HepG2 (cell line): ENCODE measurements around the gene RHBDD3. TPM values are rescaled to one million over a fixed set of nuclear protein-coding genes. Genes with fewer than 3 reads are reported as not detected.
A peak's percentile ranks its signal among the peaks of the same experiment; 100 is the strongest.

Experiments
- FOXA3 ChIP-seq: IDR thresholded peaks from 2 replicates; pipeline ENCODE4 v1.6.1; 2016; ENCODE audit warnings: missing genetic modification reagents, missing compliant biosample characterization
- HBP1 ChIP-seq: IDR thresholded peaks from 2 replicates; pipeline ENCODE4 v1.6.1; 2016; ENCODE audit warnings: low read depth, control low read depth
- HNF1B ChIP-seq: sonication (generic); formaldehyde crosslinking; IDR thresholded peaks from 2 replicates; pipeline ENCODE4 v1.5.1; 2020; ENCODE audit warnings: mild to moderate bottlenecking, moderate library complexity, missing genetic modification reagents
- IRF9 ChIP-seq: sonication (generic); formaldehyde crosslinking; IDR thresholded peaks from 2 replicates; pipeline ENCODE4 v1.8.0; 2022; ENCODE audit warnings: missing genetic modification reagents, mild to moderate bottlenecking, borderline replicate concordance
- NBN ChIP-seq: fragments of 450-650 bp; conservative IDR thresholded peaks from 2 replicates; pipeline ENCODE4 v1.6.1; 2017
- NCOA1 ChIP-seq: sonication (generic); formaldehyde crosslinking; IDR thresholded peaks from 2 replicates; pipeline ENCODE4 v1.9.0; 2021; ENCODE audit warnings: missing genetic modification reagents
- PAX8 ChIP-seq: sonication (generic); formaldehyde crosslinking; IDR thresholded peaks from 2 replicates; pipeline ENCODE4 v1.8.0; 2022; ENCODE audit warnings: mild to moderate bottlenecking, missing genetic modification reagents, borderline replicate concordance
- PAXIP1 ChIP-seq: sonication (generic); formaldehyde crosslinking; conservative IDR thresholded peaks from 2 replicates; pipeline ENCODE4 v1.4.0; 2020; ENCODE audit warnings: mild to moderate bottlenecking, missing genetic modification reagents, moderate library complexity
- PLSCR1 ChIP-seq: sonication (generic); formaldehyde crosslinking; IDR thresholded peaks from 2 replicates; pipeline ENCODE4 v1.5.0; 2020; ENCODE audit warnings: missing genetic modification reagents, mild to moderate bottlenecking, borderline replicate concordance
- SP2 ChIP-seq: sonication (generic); formaldehyde crosslinking; IDR thresholded peaks from 2 replicates; pipeline ENCODE4 v1.5.1; 2020; ENCODE audit warnings: mild to moderate bottlenecking, missing genetic modification reagents
- SRSF4 ChIP-seq: fragments of 200-400 bp; formaldehyde crosslinking; IDR thresholded peaks from one replicate; pipeline ENCODE4 v1.6.1; 2018; ENCODE audit warnings: mild to moderate bottlenecking, low read depth, low read length, moderate library complexity; ENCODE audit not compliant: poor library complexity, severe bottlenecking
- TBL1XR1 ChIP-seq: fragments of 150-350 bp; IDR thresholded peaks from 2 replicates; pipeline ENCODE4 v1.6.1; 2014; ENCODE audit warnings: borderline replicate concordance, low read length; ENCODE audit not compliant: partially characterized antibody
- TEAD2 ChIP-seq: sonication (generic); formaldehyde crosslinking; IDR thresholded peaks from 2 replicates; pipeline ENCODE4 v1.9.0; 2021; ENCODE audit warnings: missing genetic modification reagents
- TEAD3 ChIP-seq: optimal IDR thresholded peaks from 2 replicates; pipeline ENCODE3; 2016; ENCODE audit warnings: borderline replicate concordance
- TRIM24 ChIP-seq: sonication (generic); formaldehyde crosslinking; IDR thresholded peaks from 2 replicates; pipeline ENCODE4 v1.8.0; 2022; ENCODE audit warnings: mild to moderate bottlenecking, missing genetic modification reagents
- U2AF2 ChIP-seq: fragments of 200-400 bp; formaldehyde crosslinking; IDR thresholded peaks from 2 replicates; pipeline ENCODE4 v1.6.1; 2017; ENCODE audit warnings: low read depth, mild to moderate bottlenecking, low read length
- ZNF550 ChIP-seq: sonication (generic); formaldehyde crosslinking; IDR thresholded peaks from 2 replicates; pipeline ENCODE4 v1.4.0; 2020; ENCODE audit warnings: mild to moderate bottlenecking, missing genetic modification reagents, borderline replicate concordance
- ZNF562 ChIP-seq: sonication (generic); formaldehyde crosslinking; IDR thresholded peaks from 2 replicates; pipeline ENCODE4 v1.8.0; 2022; ENCODE audit warnings: missing genetic modification reagents, borderline replicate concordance
- ZNF761 ChIP-seq: sonication (generic); formaldehyde crosslinking; conservative IDR thresholded peaks from 2 replicates; pipeline ENCODE4 v1.4.0; 2020; ENCODE audit warnings: mild to moderate bottlenecking, missing genetic modification reagents
- ZSCAN30 ChIP-seq: sonication (generic); formaldehyde crosslinking; IDR thresholded peaks from 2 replicates; pipeline ENCODE4 v1.5.0; 2020; ENCODE audit warnings: mild to moderate bottlenecking, missing genetic modification reagents
- polyA plus RNA-seq, 8 experiments: library from polyadenylated mRNA; depleted of rRNA in 3 of 8; stranded (reverse) in 7 of 8; unstranded in 1 of 8; fragments of >200 nt; fragmentation: Illumina TruSeq in 4 of 8; extraction: Trizol in 4 of 8; gene quantifications; 2 replicates each; pipeline versions ENCODE4 v1.2.1 to v1.2.3, GENCODE V29; 2011 to 2016; ENCODE audit warnings: low read depth in 4 of 8, missing spikeins in 1 of 8, mixed read lengths in 1 of 8; ENCODE audit not compliant: insufficient read depth in 1 of 8
- total RNA-seq, 5 experiments: library from RNA; depleted of rRNA; stranded (reverse); fragments of >200 nt; fragmentation: Illumina TruSeq; extraction: Trizol; gene quantifications; 2 replicates each; pipeline ENCODE4 v1.2.3, GENCODE V29; 2016; ENCODE audit warnings: low read depth in 1 of 5

The RHBDD3 gene
- total and polyA plus RNA-seq, 2 of the 13 experiments (the other 11 are each of a cell fraction or from before 2014, with no cell fraction given): 12.1 to 26.7 TPM

- TF ChIP-seq HNF1B (CRISPR knock-in tag) (0 out of 2 replicates have a peak, but pooled peaks have one; percentile 10), NBN (no peak), PAX8 (CRISPR knock-in tag) (no peak), ZNF550 (CRISPR knock-in tag) (no peak), HBP1 (CRISPR knock-in tag) (no peak), ZSCAN30 (no peak), TBL1XR1 (no peak), PAXIP1 (CRISPR knock-in tag) (no peak; the same call in 1 of the 2 replicates), IRF9 (0 out of 2 replicates have a peak, but pooled peaks have one; percentile 39), TEAD2 (CRISPR knock-in tag) (no peak), TRIM24 (CRISPR knock-in tag) (no peak), FOXA3 (CRISPR knock-in tag) (0 out of 2 replicates have a peak, but pooled peaks have one; percentile 24), TEAD3 (peak; percentile 67), PLSCR1 (CRISPR knock-in tag) (no peak), SP2 (CRISPR knock-in tag) (no peak), SRSF4 (no peak), U2AF2 (no peak), ZNF761 (CRISPR knock-in tag) (no peak), NCOA1 (CRISPR knock-in tag) (no peak), ZNF562 (CRISPR knock-in tag) (no peak)
These were observed 22.0 kb downstream of the RHBDD3 start (continued) for GRCh38 chr22:29245626-29246385.
